WTC11 (cell line): Measurements from ENCODE around the gene TMEM229B. TPM values are rescaled to one million over a fixed set of nuclear protein-coding genes. Genes with fewer than 3 reads are reported as not detected.

Experiments used
- ATAC-seq: fragments of 200-7000 bp; cut with Tn5 transposase; 2 replicates; pipeline ENCODE4 v1.10.0; 2021; ENCODE audit warnings: mild to moderate bottlenecking, moderate library complexity
- CTCF ChIA-PET: fragments of 300-600 bp; sonication (Branson Sonifier 250); formaldehyde crosslinking; loops from one replicate; lab custom pipeline; 2021; ENCODE audit warnings: antibody characterized with exemption; lab: Charles Lee
- POLR2A ChIA-PET: fragments of 350-600 bp; sonication (Branson Sonifier 250); formaldehyde crosslinking; loops from one replicate; lab custom pipeline; 2021; ENCODE audit warnings: antibody characterized with exemption; lab: Charles Lee
- DNase-seq: peaks from one replicate; pipeline ENCODE4 v3.0.0; 2021; ENCODE audit warnings: low spot score
- H3K27ac Mint-ChIP-seq: 2 replicates; pipeline ENCODE4 v1.8.0; 2021; ENCODE audit warnings: mixed read lengths
- H3K27me3 Mint-ChIP-seq: 2 replicates; pipeline ENCODE4 v1.8.0; 2021; ENCODE audit warnings: low read depth, mild to moderate bottlenecking, moderate library complexity, mixed read lengths
- H3K36me3 Mint-ChIP-seq: 2 replicates; pipeline ENCODE4 v1.8.0; 2021; ENCODE audit warnings: mixed read lengths
- H3K4me1 Mint-ChIP-seq: 2 replicates; pipeline ENCODE4 v1.8.0; 2022; ENCODE audit warnings: mixed read lengths
- H3K4me3 Mint-ChIP-seq: 2 replicates; pipeline ENCODE4 v1.8.0; 2021; ENCODE audit warnings: mild to moderate bottlenecking, moderate library complexity, mixed read lengths
- H3K9me3 Mint-ChIP-seq: 2 replicates; pipeline ENCODE4 v1.8.0; 2021; ENCODE audit warnings: mixed read lengths
- GABPB1 ChIP-seq: sonication (generic); formaldehyde crosslinking; IDR thresholded peaks from 2 replicates; pipeline ENCODE4 v1.8.1; 2023; ENCODE audit warnings: mild to moderate bottlenecking, missing genetic modification reagents
- MYBL2 ChIP-seq: sonication (generic); formaldehyde crosslinking; IDR thresholded peaks from 2 replicates; pipeline ENCODE4 v1.8.1; 2023; ENCODE audit warnings: mild to moderate bottlenecking, moderate library complexity, missing genetic modification reagents
- NFYB ChIP-seq: sonication (generic); formaldehyde crosslinking; conservative IDR thresholded peaks from 2 replicates; pipeline ENCODE4 v1.8.0; 2022; ENCODE audit warnings: low read depth, missing genetic modification reagents
- NR2C2 ChIP-seq: sonication (generic); formaldehyde crosslinking; IDR thresholded peaks from 2 replicates; pipeline ENCODE4 v1.8.0; 2022; ENCODE audit warnings: mild to moderate bottlenecking, missing genetic modification reagents
- OVOL2 ChIP-seq: fragments of 250-450 bp; sonication (Bioruptor Pico); IDR thresholded peaks from 2 replicates; pipeline ENCODE4 v1.9.0; 2021; ENCODE audit warnings: mild to moderate bottlenecking, borderline replicate concordance
- SMAD4 ChIP-seq: sonication (generic); formaldehyde crosslinking; IDR thresholded peaks from 2 replicates; pipeline ENCODE4 v1.8.0; 2022; ENCODE audit warnings: mild to moderate bottlenecking, missing genetic modification reagents
- SP1 ChIP-seq: sonication (generic); formaldehyde crosslinking; conservative IDR thresholded peaks from 2 replicates; pipeline ENCODE4 v1.8.1; 2022; ENCODE audit warnings: missing genetic modification reagents
- TEAD1 ChIP-seq: sonication (generic); formaldehyde crosslinking; IDR thresholded peaks from 2 replicates; pipeline ENCODE4 v1.8.0; 2022; ENCODE audit warnings: mild to moderate bottlenecking, missing genetic modification reagents
- TEAD4 ChIP-seq: sonication (generic); formaldehyde crosslinking; IDR thresholded peaks from 2 replicates; pipeline ENCODE4 v1.8.0; 2022; ENCODE audit warnings: mild to moderate bottlenecking, missing genetic modification reagents
- ZNF121 ChIP-seq: sonication (generic); formaldehyde crosslinking; IDR thresholded peaks from 2 replicates; pipeline ENCODE4 v1.8.0; 2023; ENCODE audit warnings: missing genetic modification reagents
- ZNF317 ChIP-seq: sonication (generic); formaldehyde crosslinking; IDR thresholded peaks from 2 replicates; pipeline ENCODE4 v1.8.1; 2023; ENCODE audit warnings: low read depth, mild to moderate bottlenecking, moderate library complexity, missing genetic modification reagents, borderline replicate concordance
- ZNF416 ChIP-seq: fragments of 250-450 bp; sonication (Bioruptor Pico); IDR thresholded peaks from 2 replicates; pipeline ENCODE4 v1.9.0; 2021; ENCODE audit warnings: mild to moderate bottlenecking, inconsistent platforms
- ZNF423 ChIP-seq: fragments of 250-450 bp; sonication (Bioruptor Pico); IDR thresholded peaks from 2 replicates; pipeline ENCODE4 v2.1.2; 2022; ENCODE audit warnings: mild to moderate bottlenecking, moderate library complexity
- total RNA-seq: library from RNA; stranded (reverse); gene quantifications from 3 replicates; pipeline ENCODE4 v1.2.3, GENCODE V29; 2021
- TF ChIP-seq, protein P1 (sequence below): fragments of 250-450 bp; sonication (Bioruptor Pico); IDR thresholded peaks from 2 replicates; pipeline ENCODE4 v1.9.0; 2021; ENCODE audit warnings: mild to moderate bottlenecking
- TF ChIP-seq, protein P2 (sequence below): sonication (generic); formaldehyde crosslinking; IDR thresholded peaks from 2 replicates; pipeline ENCODE4 v1.8.0; 2023; ENCODE audit warnings: mild to moderate bottlenecking, missing genetic modification reagents
- TF ChIP-seq, protein P3 (sequence below): sonication (generic); formaldehyde crosslinking; IDR thresholded peaks from 2 replicates; pipeline ENCODE4 v1.8.1; 2023; ENCODE audit warnings: mild to moderate bottlenecking, missing genetic modification reagents, moderate library complexity
- TF ChIP-seq, protein P4 (sequence below): sonication (generic); formaldehyde crosslinking; IDR thresholded peaks from 2 replicates; pipeline ENCODE4 v1.8.0; 2022; ENCODE audit warnings: mild to moderate bottlenecking, missing genetic modification reagents
- TF ChIP-seq, protein P5 (sequence below): sonication (generic); formaldehyde crosslinking; IDR thresholded peaks from 2 replicates; pipeline ENCODE4 v1.8.1; 2023; ENCODE audit warnings: mild to moderate bottlenecking, missing genetic modification reagents, borderline replicate concordance
- TF ChIP-seq, protein P6 (sequence below): sonication (generic); formaldehyde crosslinking; IDR thresholded peaks from 2 replicates; pipeline ENCODE4 v1.8.1; 2022; ENCODE audit warnings: mild to moderate bottlenecking, moderate library complexity, missing genetic modification reagents
- TF ChIP-seq, protein P7 (sequence below): sonication (generic); formaldehyde crosslinking; conservative IDR thresholded peaks from 2 replicates; pipeline ENCODE4 v1.8.1; 2023; ENCODE audit warnings: mild to moderate bottlenecking, low read depth, missing genetic modification reagents, moderate library complexity

The TMEM229B gene
- total RNA-seq, 1 experiment from 2014 or later = 0.90 TPM

DNA sequence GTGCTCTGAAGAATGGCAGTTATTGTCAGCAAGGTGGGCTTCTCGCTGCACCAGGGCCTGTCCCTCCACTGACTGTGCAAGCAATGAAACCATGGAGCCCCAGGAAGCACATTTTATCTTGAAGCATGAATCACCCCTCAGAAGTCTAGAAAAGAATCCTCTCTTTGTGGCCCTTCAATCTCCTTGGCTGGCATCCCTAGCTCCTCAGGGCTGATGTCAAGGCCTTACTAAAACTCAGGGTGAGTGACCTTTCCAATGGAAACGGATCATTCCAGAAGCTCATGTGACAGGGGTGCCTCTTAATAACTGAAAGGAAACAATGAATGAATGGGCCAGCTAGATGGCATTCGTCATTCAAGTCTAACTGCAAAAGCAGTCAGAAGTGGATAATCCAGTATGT, 22.3 kb upstream of the TMEM229B start:
- no peak for ATAC-seq
- POLR2A ChIA-PET = no interaction called here
- TF ChIP-seq, protein P1, sequence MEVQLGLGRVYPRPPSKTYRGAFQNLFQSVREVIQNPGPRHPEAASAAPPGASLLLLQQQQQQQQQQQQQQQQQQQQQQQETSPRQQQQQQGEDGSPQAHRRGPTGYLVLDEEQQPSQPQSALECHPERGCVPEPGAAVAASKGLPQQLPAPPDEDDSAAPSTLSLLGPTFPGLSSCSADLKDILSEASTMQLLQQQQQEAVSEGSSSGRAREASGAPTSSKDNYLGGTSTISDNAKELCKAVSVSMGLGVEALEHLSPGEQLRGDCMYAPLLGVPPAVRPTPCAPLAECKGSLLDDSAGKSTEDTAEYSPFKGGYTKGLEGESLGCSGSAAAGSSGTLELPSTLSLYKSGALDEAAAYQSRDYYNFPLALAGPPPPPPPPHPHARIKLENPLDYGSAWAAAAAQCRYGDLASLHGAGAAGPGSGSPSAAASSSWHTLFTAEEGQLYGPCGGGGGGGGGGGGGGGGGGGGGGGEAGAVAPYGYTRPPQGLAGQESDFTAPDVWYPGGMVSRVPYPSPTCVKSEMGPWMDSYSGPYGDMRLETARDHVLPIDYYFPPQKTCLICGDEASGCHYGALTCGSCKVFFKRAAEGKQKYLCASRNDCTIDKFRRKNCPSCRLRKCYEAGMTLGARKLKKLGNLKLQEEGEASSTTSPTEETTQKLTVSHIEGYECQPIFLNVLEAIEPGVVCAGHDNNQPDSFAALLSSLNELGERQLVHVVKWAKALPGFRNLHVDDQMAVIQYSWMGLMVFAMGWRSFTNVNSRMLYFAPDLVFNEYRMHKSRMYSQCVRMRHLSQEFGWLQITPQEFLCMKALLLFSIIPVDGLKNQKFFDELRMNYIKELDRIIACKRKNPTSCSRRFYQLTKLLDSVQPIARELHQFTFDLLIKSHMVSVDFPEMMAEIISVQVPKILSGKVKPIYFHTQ = no peak
- TF ChIP-seq SMAD4 = no peak
- TF ChIP-seq NFYB (CRISPR knock-in tag) = no peak
- no peak for TF ChIP-seq ZNF121 (CRISPR knock-in tag)
- TF ChIP-seq OVOL2 (CRISPR knock-in tag) = no peak
- TF ChIP-seq ZNF423 (CRISPR knock-in tag) = no peak
- TF ChIP-seq, protein P2, sequence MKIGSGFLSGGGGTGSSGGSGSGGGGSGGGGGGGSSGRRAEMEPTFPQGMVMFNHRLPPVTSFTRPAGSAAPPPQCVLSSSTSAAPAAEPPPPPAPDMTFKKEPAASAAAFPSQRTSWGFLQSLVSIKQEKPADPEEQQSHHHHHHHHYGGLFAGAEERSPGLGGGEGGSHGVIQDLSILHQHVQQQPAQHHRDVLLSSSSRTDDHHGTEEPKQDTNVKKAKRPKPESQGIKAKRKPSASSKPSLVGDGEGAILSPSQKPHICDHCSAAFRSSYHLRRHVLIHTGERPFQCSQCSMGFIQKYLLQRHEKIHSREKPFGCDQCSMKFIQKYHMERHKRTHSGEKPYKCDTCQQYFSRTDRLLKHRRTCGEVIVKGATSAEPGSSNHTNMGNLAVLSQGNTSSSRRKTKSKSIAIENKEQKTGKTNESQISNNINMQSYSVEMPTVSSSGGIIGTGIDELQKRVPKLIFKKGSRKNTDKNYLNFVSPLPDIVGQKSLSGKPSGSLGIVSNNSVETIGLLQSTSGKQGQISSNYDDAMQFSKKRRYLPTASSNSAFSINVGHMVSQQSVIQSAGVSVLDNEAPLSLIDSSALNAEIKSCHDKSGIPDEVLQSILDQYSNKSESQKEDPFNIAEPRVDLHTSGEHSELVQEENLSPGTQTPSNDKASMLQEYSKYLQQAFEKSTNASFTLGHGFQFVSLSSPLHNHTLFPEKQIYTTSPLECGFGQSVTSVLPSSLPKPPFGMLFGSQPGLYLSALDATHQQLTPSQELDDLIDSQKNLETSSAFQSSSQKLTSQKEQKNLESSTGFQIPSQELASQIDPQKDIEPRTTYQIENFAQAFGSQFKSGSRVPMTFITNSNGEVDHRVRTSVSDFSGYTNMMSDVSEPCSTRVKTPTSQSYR (CRISPR knock-in tag) = no peak
- no peak for TF ChIP-seq ZNF416 (CRISPR knock-in tag)
- no peak for TF ChIP-seq GABPB1 (CRISPR knock-in tag)
- CTCF ChIA-PET = interaction anchor here (1.5 to 8.5 kb wide), 5 partner anchors 16 to 97 kb away, joined by 4 to 83 read pairs (median 6); no protein-coding TSS in a partner anchor
- no peak overlapping the region for H3K4me3 Mint-ChIP-seq
- no peaks in the 10 kb centered on the region for H3K9me3 Mint-ChIP-seq
- peaks cover 42% of the 10 kb centered on the region for H3K27me3 Mint-ChIP-seq
- peaks cover 12% of the 10 kb centered on the region for H3K4me1 Mint-ChIP-seq
- H3K27ac Mint-ChIP-seq = no peak overlapping the region
- DNase-seq = no peak
- no peaks in the 10 kb centered on the region for H3K36me3 Mint-ChIP-seq

DNA sequence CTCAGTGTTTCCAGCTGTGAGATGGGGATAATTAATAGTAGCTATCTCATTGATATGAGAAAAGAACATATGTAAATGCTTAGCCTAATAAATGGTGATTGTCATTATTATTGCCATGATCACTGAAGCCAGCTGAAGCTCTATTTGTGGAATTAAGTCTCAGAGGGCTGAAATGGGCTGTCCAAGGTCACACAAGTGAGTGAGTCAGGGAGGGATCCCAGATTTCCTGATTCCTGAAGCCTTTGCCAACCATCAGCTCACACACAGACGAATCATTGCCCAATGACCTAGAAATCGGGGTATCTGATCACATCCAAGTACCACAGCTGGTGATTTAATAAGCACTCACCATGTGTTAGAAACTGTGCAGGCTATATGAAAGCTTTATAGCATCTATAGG, 21.6 kb upstream of the TMEM229B start:
- H3K9me3 Mint-ChIP-seq = no peaks in the 10 kb centered on the region
- ATAC-seq = no peak
- no peak overlapping the region for H3K27ac Mint-ChIP-seq
- POLR2A ChIA-PET = no interaction called here
- H3K4me3 Mint-ChIP-seq = no peak overlapping the region
- H3K36me3 Mint-ChIP-seq = no peaks in the 10 kb centered on the region
- H3K27me3 Mint-ChIP-seq = peaks cover 37% of the 10 kb centered on the region
- CTCF ChIA-PET = interaction anchor here (0.6 to 8.5 kb wide), 5 partner anchors 16 to 97 kb away, joined by 4 to 83 read pairs (median 4); no protein-coding TSS in a partner anchor
- no peak for DNase-seq
- TF ChIP-seq, protein P3, sequence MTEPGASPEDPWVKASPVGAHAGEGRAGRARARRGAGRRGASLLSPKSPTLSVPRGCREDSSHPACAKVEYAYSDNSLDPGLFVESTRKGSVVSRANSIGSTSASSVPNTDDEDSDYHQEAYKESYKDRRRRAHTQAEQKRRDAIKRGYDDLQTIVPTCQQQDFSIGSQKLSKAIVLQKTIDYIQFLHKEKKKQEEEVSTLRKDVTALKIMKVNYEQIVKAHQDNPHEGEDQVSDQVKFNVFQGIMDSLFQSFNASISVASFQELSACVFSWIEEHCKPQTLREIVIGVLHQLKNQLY (CRISPR knock-in tag) = no peak
- TF ChIP-seq MYBL2 (no peak), ZNF416 (CRISPR knock-in tag) (no peak), SP1 (CRISPR knock-in tag) (no peak), TEAD4 (CRISPR knock-in tag) (no peak), NR2C2 (CRISPR knock-in tag) (no peak), ZNF317 (CRISPR knock-in tag) (no peak), TEAD1 (no peak)
- TF ChIP-seq, protein P4, sequence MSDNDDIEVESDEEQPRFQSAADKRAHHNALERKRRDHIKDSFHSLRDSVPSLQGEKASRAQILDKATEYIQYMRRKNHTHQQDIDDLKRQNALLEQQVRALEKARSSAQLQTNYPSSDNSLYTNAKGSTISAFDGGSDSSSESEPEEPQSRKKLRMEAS = no peak
- TF ChIP-seq, protein P5, sequence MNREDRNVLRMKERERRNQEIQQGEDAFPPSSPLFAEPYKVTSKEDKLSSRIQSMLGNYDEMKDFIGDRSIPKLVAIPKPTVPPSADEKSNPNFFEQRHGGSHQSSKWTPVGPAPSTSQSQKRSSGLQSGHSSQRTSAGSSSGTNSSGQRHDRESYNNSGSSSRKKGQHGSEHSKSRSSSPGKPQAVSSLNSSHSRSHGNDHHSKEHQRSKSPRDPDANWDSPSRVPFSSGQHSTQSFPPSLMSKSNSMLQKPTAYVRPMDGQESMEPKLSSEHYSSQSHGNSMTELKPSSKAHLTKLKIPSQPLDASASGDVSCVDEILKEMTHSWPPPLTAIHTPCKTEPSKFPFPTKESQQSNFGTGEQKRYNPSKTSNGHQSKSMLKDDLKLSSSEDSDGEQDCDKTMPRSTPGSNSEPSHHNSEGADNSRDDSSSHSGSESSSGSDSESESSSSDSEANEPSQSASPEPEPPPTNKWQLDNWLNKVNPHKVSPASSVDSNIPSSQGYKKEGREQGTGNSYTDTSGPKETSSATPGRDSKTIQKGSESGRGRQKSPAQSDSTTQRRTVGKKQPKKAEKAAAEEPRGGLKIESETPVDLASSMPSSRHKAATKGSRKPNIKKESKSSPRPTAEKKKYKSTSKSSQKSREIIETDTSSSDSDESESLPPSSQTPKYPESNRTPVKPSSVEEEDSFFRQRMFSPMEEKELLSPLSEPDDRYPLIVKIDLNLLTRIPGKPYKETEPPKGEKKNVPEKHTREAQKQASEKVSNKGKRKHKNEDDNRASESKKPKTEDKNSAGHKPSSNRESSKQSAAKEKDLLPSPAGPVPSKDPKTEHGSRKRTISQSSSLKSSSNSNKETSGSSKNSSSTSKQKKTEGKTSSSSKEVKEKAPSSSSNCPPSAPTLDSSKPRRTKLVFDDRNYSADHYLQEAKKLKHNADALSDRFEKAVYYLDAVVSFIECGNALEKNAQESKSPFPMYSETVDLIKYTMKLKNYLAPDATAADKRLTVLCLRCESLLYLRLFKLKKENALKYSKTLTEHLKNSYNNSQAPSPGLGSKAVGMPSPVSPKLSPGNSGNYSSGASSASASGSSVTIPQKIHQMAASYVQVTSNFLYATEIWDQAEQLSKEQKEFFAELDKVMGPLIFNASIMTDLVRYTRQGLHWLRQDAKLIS (CRISPR knock-in tag) = no peak
- TF ChIP-seq, protein P6, sequence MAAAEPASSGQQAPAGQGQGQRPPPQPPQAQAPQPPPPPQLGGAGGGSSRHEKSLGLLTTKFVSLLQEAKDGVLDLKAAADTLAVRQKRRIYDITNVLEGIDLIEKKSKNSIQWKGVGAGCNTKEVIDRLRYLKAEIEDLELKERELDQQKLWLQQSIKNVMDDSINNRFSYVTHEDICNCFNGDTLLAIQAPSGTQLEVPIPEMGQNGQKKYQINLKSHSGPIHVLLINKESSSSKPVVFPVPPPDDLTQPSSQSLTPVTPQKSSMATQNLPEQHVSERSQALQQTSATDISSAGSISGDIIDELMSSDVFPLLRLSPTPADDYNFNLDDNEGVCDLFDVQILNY = no peak
- TF ChIP-seq, protein P7, sequence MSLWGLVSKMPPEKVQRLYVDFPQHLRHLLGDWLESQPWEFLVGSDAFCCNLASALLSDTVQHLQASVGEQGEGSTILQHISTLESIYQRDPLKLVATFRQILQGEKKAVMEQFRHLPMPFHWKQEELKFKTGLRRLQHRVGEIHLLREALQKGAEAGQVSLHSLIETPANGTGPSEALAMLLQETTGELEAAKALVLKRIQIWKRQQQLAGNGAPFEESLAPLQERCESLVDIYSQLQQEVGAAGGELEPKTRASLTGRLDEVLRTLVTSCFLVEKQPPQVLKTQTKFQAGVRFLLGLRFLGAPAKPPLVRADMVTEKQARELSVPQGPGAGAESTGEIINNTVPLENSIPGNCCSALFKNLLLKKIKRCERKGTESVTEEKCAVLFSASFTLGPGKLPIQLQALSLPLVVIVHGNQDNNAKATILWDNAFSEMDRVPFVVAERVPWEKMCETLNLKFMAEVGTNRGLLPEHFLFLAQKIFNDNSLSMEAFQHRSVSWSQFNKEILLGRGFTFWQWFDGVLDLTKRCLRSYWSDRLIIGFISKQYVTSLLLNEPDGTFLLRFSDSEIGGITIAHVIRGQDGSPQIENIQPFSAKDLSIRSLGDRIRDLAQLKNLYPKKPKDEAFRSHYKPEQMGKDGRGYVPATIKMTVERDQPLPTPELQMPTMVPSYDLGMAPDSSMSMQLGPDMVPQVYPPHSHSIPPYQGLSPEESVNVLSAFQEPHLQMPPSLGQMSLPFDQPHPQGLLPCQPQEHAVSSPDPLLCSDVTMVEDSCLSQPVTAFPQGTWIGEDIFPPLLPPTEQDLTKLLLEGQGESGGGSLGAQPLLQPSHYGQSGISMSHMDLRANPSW (CRISPR knock-in tag) = no peak
- TF ChIP-seq, all 79 proteins: peak for 0
- H3K4me1 Mint-ChIP-seq = peaks cover 9% of the 10 kb centered on the region
